ENCODE measurements around the gene OR2F1.
"Not testable (repeated sequence)": the region's sequence is repeated elsewhere in the genome, so short reads cannot be mapped to it uniquely, and the experiment has no call there.

OR2F1 gene

DNA sequence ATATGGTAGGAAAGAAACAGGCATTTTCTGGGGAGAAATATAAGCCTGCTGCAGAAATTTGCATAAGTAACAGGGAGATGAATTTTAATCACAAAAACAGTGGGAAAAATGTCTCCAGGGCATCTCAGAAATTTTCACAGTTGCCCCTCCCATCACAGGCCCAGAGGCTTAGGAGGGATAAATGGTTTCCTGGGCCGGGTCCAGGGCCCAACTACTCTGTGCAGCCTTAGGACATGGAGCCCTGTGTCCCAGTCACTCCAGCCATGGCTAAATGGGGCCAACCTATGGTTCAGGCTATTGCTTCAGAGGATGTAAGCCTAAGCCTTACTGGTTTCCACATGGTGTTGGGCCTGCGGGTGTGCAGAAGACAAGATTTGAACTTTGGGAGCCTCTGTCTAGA lies 54.7 kb downstream of the OR2F1 start:
- DNase-seq (ENCODE audit: low read depth): no peak

DNA sequence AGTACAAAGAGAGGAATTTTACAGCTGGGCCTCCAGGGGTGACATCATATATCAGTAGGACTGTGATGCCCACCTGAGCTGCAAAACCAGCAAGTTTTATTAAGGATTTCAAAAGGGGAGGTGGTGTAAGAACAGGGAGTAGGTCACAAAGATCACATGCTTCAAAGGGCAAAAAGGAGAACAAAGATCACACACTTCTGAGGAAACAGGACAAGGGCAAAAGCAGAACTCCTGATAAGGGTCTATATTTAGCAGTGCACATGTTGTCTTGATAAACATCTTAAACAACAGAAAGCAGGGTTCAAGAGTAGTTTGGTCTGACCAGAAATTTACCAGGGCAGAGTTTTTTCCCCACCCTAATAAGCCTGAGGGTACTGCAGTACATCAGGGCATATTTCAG lies 55.4 kb downstream of the OR2F1 start:
- not testable (repeated sequence) for DNase-seq (ENCODE audit: low read depth)

DNA sequence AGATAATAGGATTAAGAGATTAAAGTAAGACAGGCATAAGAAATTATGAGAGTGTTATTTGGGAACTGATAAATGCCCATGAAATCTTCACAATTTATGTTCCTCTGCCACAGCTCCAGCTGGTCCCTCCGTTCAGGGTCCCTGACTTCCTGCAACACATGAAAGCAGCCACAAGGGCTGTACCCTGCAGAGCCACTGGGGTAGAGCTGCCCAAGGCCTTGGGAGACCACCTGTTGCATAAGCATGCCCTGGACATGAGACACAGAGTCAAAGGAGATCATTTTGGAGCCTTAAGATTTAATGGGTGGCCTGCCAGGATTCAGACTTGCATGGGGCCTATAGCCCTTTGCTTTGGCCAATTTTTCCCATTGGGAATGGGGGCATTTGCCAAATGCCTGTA lies 56.2 kb downstream of the OR2F1 start:
- DNase-seq (ENCODE audit: low read depth): not testable (repeated sequence)

DNA sequence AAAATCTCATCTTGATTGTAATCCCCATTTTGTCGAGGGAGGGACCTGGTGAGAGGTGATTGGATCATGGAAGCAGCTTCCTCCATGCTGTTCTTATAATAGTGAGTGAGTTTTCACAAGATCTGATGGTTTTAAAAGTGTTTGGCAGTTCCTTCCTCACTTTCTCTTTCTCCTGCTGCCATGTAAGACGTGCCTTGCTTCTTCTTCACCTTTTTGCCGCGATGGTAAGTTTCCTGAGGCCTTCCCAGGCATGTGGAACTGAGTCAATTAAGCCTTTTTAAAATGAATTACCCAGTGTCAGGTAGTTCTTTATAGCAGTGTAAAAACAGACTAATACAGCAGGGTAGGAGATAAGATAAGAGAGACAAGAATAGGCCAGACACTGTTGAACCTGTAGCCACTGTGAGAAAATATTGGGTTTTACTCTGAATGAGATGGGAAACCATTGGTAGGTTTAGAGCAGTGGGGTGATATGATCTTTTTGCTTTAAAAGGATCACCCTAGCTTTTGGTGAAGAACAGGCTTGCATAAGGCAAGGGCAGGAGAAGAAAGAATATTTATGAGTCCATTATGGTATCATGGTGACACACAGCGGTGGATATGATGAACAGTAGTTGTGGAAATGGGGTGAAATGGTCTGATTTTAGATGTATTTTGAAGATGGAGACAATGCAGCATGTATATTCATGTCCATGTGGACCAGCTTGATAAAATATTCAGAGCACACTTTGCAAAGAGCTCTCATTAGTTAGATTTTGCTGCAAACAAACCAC lies 57.0 kb downstream of the OR2F1 start:
- no peak for DNase-seq (ENCODE audit: low read depth)

All from amniotic epithelial cell (primary cell).